HepG2 (cell line): ENCODE results near the gene KRTAP5-10. TPM values are rescaled to one million over a fixed set of nuclear protein-coding genes. Genes with fewer than 3 reads are reported as not detected.

Experiments
- ATAC-seq: fragments of 200-7000 bp; cut with Tn5 transposase; 3 replicates; pipeline ENCODE4 v1.9.1; 2020; ENCODE audit warnings: mild to moderate bottlenecking, moderate library complexity
- BruUV-seq: library from RNA; stranded (reverse); fragments of 400-500 nt; replicated peaks from 2 replicates; lab custom pipeline; 2021; lab: Mats Ljungman, UMichigan
- CTCF ChIA-PET: fragments of 300-600 bp; formaldehyde crosslinking; extraction: SDS; loops from one replicate; lab custom pipeline; 2021; ENCODE audit warnings: low total read pairs, inconsistent platforms, low intra/inter-chr PET ratio; lab: Yijun Ruan, JAX
- POLR2A ChIA-PET: fragments of 350-600 bp; sonication (Branson Sonifier 250); formaldehyde crosslinking; loops from one replicate; lab custom pipeline; 2020; ENCODE audit warnings: antibody characterized with exemption, inconsistent platforms; lab: Yijun Ruan, JAX
- DNase-seq: peaks from one replicate; pipeline ENCODE4 v3.0.0-alpha.2; 2015; ENCODE audit warnings: low spot score
- FAIRE-seq: peaks from 3 replicates; lab custom pipeline; 2011; peaks lifted over from hg19 to GRCh38; lab: Jason Lieb, UNC
- H2AFZ ChIP-seq: one replicate; pipeline ENCODE4 v1.6.1; 2011; ENCODE audit warnings: low read length, inconsistent platforms
- H3K27ac ChIP-seq: fragments of 300-600 bp; 3 replicates; pipeline ENCODE4 v1.8.0; 2011; ENCODE audit warnings: mixed run types, mild to moderate bottlenecking, mixed read lengths, low read length, inconsistent platforms; ENCODE audit not compliant: insufficient read depth; ENCODE audit errors: extremely low read length
- H3K27me3 ChIP-seq, 2 experiments: fragments of 200-600 bp in 1 of 2; 2 replicates in 1 of 2; 3 replicates in 1 of 2; pipeline versions ENCODE4 v1.6.0 to v1.8.0; 2011; ENCODE audit warnings: low read length in 2 of 2, mild to moderate bottlenecking in 2 of 2, moderate library complexity in 2 of 2, inconsistent platforms in 1 of 2; ENCODE audit not compliant: insufficient read depth in 2 of 2, control insufficient read depth in 1 of 2
- H3K36me3 ChIP-seq, 2 experiments: fragments of 200-600 bp in 1 of 2; replicated peaks in 1 of 2; 2 replicates in 1 of 2; 3 replicates in 1 of 2; pipeline versions ENCODE4 v1.5.1 to v1.8.0; 2011; ENCODE audit warnings: low read length in 2 of 2, inconsistent platforms in 1 of 2; ENCODE audit not compliant: insufficient read depth in 2 of 2, control insufficient read depth in 1 of 2
- H3K4me1 ChIP-seq: 2 replicates; pipeline ENCODE4 v1.5.1; 2012; ENCODE audit warnings: low read length, inconsistent platforms; ENCODE audit not compliant: insufficient read depth
- H3K4me2 ChIP-seq: 2 replicates; pipeline ENCODE4 v1.6.0; 2011; ENCODE audit warnings: low read depth, low read length, inconsistent platforms
- H3K4me3 ChIP-seq, 3 experiments: fragments of 200-600 bp in 1 of 3; sonication (generic), shearing (Covaris generic) in 1 of 3; replicated peaks in 1 of 3; 2 replicates each; pipeline ENCODE4 v1.5.1; 2011 to 2016; ENCODE audit warnings: low read length in 3 of 3, inconsistent platforms in 2 of 3, low read depth in 2 of 3, mild to moderate bottlenecking in 2 of 3, control low read depth in 1 of 3, mixed read lengths in 1 of 3; ENCODE audit not compliant: insufficient read depth in 1 of 3
- H3K79me2 ChIP-seq: one replicate; pipeline ENCODE4 v1.6.1; 2011; ENCODE audit warnings: low read length, inconsistent platforms; ENCODE audit not compliant: insufficient read depth
- H3K9ac ChIP-seq: 2 replicates; pipeline ENCODE4 v1.6.0; 2011; ENCODE audit warnings: mild to moderate bottlenecking, low read depth, low read length, inconsistent platforms; ENCODE audit not compliant: insufficient read depth
- H3K9me3 ChIP-seq: 2 replicates; pipeline ENCODE4 v1.5.1; 2012; ENCODE audit warnings: mild to moderate bottlenecking, low read length
- H4K20me1 ChIP-seq: 2 replicates; pipeline ENCODE4 v1.6.0; 2011; ENCODE audit warnings: inconsistent platforms, mild to moderate bottlenecking, low read length, moderate library complexity; ENCODE audit not compliant: insufficient read depth
- CTCF ChIP-seq: sonication (generic); formaldehyde crosslinking; IDR thresholded peaks from 2 replicates; pipeline ENCODE4 v1.5.0; 2020; ENCODE audit warnings: mild to moderate bottlenecking, missing genetic modification reagents, moderate library complexity
- DRAP1 ChIP-seq: IDR thresholded peaks from 2 replicates; pipeline ENCODE4 v1.6.1; 2016; ENCODE audit warnings: missing genetic modification reagents, missing compliant biosample characterization
- ELF3 ChIP-seq: IDR thresholded peaks from 2 replicates; pipeline ENCODE4 v1.6.1; 2016; ENCODE audit warnings: missing genetic modification reagents, missing compliant biosample characterization
- GATAD2A ChIP-seq: IDR thresholded peaks from 2 replicates; pipeline ENCODE4 v1.6.1; 2016
- IRF2 ChIP-seq: IDR thresholded peaks from 2 replicates; pipeline ENCODE4 v1.6.1; 2018; ENCODE audit warnings: missing genetic modification reagents, missing compliant biosample characterization
- MED1 ChIP-seq: sonication (generic); formaldehyde crosslinking; IDR thresholded peaks from 2 replicates; pipeline ENCODE4 v1.4.0; 2020; ENCODE audit warnings: missing genetic modification reagents
- RAD21 ChIP-seq: fragments of 450-650 bp; formaldehyde crosslinking; IDR thresholded peaks from 2 replicates; pipeline ENCODE4 v1.5.0; 2020; ENCODE audit warnings: mild to moderate bottlenecking
- SMC3 ChIP-seq: IDR thresholded peaks from 2 replicates; pipeline ENCODE4 v1.6.1; 2011; ENCODE audit warnings: low read length, improper control_type of control experiment
- TEAD3 ChIP-seq: optimal IDR thresholded peaks from 2 replicates; pipeline ENCODE3; 2016; ENCODE audit warnings: borderline replicate concordance
- ZBTB20 ChIP-seq: sonication (generic); formaldehyde crosslinking; IDR thresholded peaks from 2 replicates; pipeline ENCODE4 v1.8.1; 2023; ENCODE audit warnings: missing genetic modification reagents, low read depth, mild to moderate bottlenecking, borderline replicate concordance
- ZBTB38 ChIP-seq: sonication (generic); formaldehyde crosslinking; IDR thresholded peaks from 2 replicates; pipeline ENCODE4 v1.5.1; 2020; ENCODE audit warnings: mild to moderate bottlenecking, missing genetic modification reagents
- ZNF235 ChIP-seq: sonication (generic); formaldehyde crosslinking; IDR thresholded peaks from 2 replicates; pipeline ENCODE4 v1.8.1; 2023; ENCODE audit warnings: mild to moderate bottlenecking, missing genetic modification reagents, borderline replicate concordance
- ZNF484 ChIP-seq: sonication (generic); formaldehyde crosslinking; IDR thresholded peaks from 2 replicates; pipeline ENCODE4 v1.5.1; 2020; ENCODE audit warnings: mild to moderate bottlenecking, low read depth, missing genetic modification reagents, borderline replicate concordance
- ZNF501 ChIP-seq: sonication (generic); formaldehyde crosslinking; IDR thresholded peaks from 2 replicates; pipeline ENCODE4 v1.5.1; 2020; ENCODE audit warnings: mild to moderate bottlenecking, moderate library complexity, missing genetic modification reagents
- ZNF512 ChIP-seq: sonication (generic); formaldehyde crosslinking; IDR thresholded peaks from 2 replicates; pipeline ENCODE4 v1.4.0; 2020; ENCODE audit warnings: mild to moderate bottlenecking, missing genetic modification reagents
- ZNF574 ChIP-seq: sonication (generic); formaldehyde crosslinking; IDR thresholded peaks from 2 replicates; pipeline ENCODE4 v1.4.0; 2020; ENCODE audit warnings: missing genetic modification reagents
- WGBS: methylation state at CpG from one replicate; pipeline ENCODE4 v1.1.6; 2017; ENCODE audit warnings: low lambda C conversion rate; 5-methylcytosine and 5-hydroxymethylcytosine counted together
- in situ Hi-C: cut with HindIII; loops from 2 replicates; pipeline ENCODE4 v1.10.0; 2017; ENCODE audit warnings: low pct_unique_long_range_greater_than_20kb; ENCODE audit not compliant: extremely low pct_ligation_motif_present
- intact Hi-C: fragments of 100-400 bp; cut with micrococcal nuclease; formaldehyde crosslinking; loops from one replicate; pipeline ENCODE4 v1.10.0; 2022; ENCODE audit not compliant: unreplicated experiment
- polyA plus RNA-seq, 8 experiments: library from polyadenylated mRNA; depleted of rRNA in 3 of 8; stranded (reverse) in 7 of 8; unstranded in 1 of 8; fragments of >200 nt; fragmentation: Illumina TruSeq in 4 of 8; extraction: Trizol in 4 of 8; gene quantifications; 2 replicates each; pipeline versions ENCODE4 v1.2.1 to v1.2.3, GENCODE V29; 2011 to 2016; ENCODE audit warnings: low read depth in 4 of 8, missing spikeins in 1 of 8, mixed read lengths in 1 of 8; ENCODE audit not compliant: insufficient read depth in 1 of 8
- total RNA-seq, 5 experiments: library from RNA; depleted of rRNA; stranded (reverse); fragments of >200 nt; fragmentation: Illumina TruSeq; extraction: Trizol; gene quantifications; 2 replicates each; pipeline ENCODE4 v1.2.3, GENCODE V29; 2016; ENCODE audit warnings: low read depth in 1 of 5
- TF ChIP-seq, protein P1 (sequence below): sonication (generic); formaldehyde crosslinking; IDR thresholded peaks from 2 replicates; pipeline ENCODE4 v1.4.0; 2020; ENCODE audit warnings: mild to moderate bottlenecking, low read depth, missing genetic modification reagents

The KRTAP5-10 gene
- total and polyA plus RNA-seq, 2 of the 13 experiments (the other 11 are each of a cell fraction or from before 2014, with no cell fraction given): not detected

GRCh38 chr11:71563406-71563805, 2.0 kb upstream of the KRTAP5-10 start:
- DNase-seq (peak; percentile 58), FAIRE-seq (peak; percentile 72), ATAC-seq (peak; percentile 76)
- H3K9ac ChIP-seq: no peak overlapping the region
- no peak overlapping the region for H2AFZ ChIP-seq
- BruUV-seq: no TSS peak
- in situ Hi-C loops: no loop called here
- H3K79me2 ChIP-seq: no peaks in the 10 kb centered on the region
- H3K4me2 ChIP-seq: no peak overlapping the region
- ChIA-PET POLR2A (interaction anchor here (0.5 to 1.6 kb wide), 2 partner anchors 37 to 871 kb away, joined by 3 to 6 read pairs; partner anchors contain the start of genes CLPB and KRTAP5-7), CTCF (interaction anchor here (0.6 kb wide), 1 partner anchor 80 kb away, joined by 3 read pairs; no protein-coding TSS in a partner anchor)
- no peaks in the 10 kb centered on the region for H3K36me3 ChIP-seq
- WGBS: 4% methylated on average over 8 of the region's 8 CpGs
- no peak overlapping the region for H3K27ac ChIP-seq
- peaks cover 42% of the 10 kb centered on the region for H3K4me1 ChIP-seq
- H3K4me3 ChIP-seq: no peak overlapping the region
- H3K27me3 ChIP-seq: peaks cover 3 to 11% of the 10 kb centered on the region in 2 experiments; a peak in 2 of 5 replicates
- intact Hi-C loops: no loop called here
- H3K9me3 ChIP-seq: no peaks in the 10 kb centered on the region
- no peaks in the 10 kb centered on the region for H4K20me1 ChIP-seq
- TF ChIP-seq GATAD2A (0 out of 2 replicates have a peak, but pooled peaks have one; percentile 19), ZNF484 (CRISPR knock-in tag) (no peak), DRAP1 (CRISPR knock-in tag) (no peak), ZNF501 (CRISPR knock-in tag) (peak; percentile 55; the same call in 1 of the 2 replicates), RAD21 (CRISPR knock-in tag) (peak; percentile 54), SMC3 (peak; percentile 77), ZNF574 (CRISPR knock-in tag) (0 out of 2 replicates have a peak, but pooled peaks have one; percentile 28), ZBTB20 (0 out of 2 replicates have a peak, but pooled peaks have one; percentile 34), TEAD3 (peak; percentile 46), ZBTB38 (peak; percentile 46; the same call in 1 of the 2 replicates), CTCF (CRISPR knock-in tag) (peak; percentile 88), ZNF235 (CRISPR knock-in tag) (no peak), ELF3 (peak; percentile 44; the same call in 1 of the 2 replicates), IRF2 (CRISPR knock-in tag) (peak; percentile 23; the same call in 1 of the 2 replicates), ZNF512 (CRISPR knock-in tag) (peak; percentile 93), MED1 (CRISPR knock-in tag) (0 out of 2 replicates have a peak, but pooled peaks have one; percentile 37)
- TF ChIP-seq, protein P1, sequence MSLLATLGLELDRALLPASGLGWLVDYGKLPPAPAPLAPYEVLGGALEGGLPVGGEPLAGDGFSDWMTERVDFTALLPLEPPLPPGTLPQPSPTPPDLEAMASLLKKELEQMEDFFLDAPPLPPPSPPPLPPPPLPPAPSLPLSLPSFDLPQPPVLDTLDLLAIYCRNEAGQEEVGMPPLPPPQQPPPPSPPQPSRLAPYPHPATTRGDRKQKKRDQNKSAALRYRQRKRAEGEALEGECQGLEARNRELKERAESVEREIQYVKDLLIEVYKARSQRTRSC (CRISPR knock-in tag): no peak
